Activated T-helper 1 cell treated with anti-CD3 and anti-CD28 coated beads, Interleukin-2, amount 50 U/mL, for 16 hours (primary cell): ENCODE results near the gene NOSTRIN.
"Not testable (repeated sequence)": the region's sequence is repeated elsewhere in the genome, so short reads cannot be mapped to it uniquely, and the experiment has no call there.

Experiments
- DNase-seq, 2 donors: peaks; one replicate each; pipeline ENCODE4 v3.0.0-alpha.2; 2020; ENCODE audit warnings: low read depth in 1 of 2, low spot score in 1 of 2

Gene NOSTRIN

DNA sequence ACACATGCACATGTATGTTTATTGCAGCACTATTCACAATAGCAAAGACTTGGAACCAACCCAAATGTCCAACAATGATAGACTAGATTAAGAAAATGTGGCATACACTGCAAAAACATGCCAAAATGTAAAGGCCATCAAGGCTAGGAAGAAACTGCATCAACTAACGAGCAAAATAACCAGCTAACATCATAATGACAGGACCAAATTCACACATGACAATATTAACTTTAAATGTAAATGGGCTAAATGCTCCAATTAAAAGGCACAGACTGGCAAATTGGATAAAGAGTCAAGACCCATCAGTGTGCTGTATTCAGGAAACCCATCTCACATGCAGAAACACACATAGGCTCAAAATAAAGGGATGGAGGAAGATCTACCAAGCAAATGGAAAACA is 64.7 kb downstream of the NOSTRIN start:
- not testable (repeated sequence) for DNase-seq

GRCh38 chr2:168870369-168870768 is 67.9 kb downstream of the NOSTRIN start:
- DNase-seq: not testable (repeated sequence)

GRCh38 chr2:168870824-168871223 is 68.4 kb downstream of the NOSTRIN start:
- not testable (repeated sequence) for DNase-seq

DNA sequence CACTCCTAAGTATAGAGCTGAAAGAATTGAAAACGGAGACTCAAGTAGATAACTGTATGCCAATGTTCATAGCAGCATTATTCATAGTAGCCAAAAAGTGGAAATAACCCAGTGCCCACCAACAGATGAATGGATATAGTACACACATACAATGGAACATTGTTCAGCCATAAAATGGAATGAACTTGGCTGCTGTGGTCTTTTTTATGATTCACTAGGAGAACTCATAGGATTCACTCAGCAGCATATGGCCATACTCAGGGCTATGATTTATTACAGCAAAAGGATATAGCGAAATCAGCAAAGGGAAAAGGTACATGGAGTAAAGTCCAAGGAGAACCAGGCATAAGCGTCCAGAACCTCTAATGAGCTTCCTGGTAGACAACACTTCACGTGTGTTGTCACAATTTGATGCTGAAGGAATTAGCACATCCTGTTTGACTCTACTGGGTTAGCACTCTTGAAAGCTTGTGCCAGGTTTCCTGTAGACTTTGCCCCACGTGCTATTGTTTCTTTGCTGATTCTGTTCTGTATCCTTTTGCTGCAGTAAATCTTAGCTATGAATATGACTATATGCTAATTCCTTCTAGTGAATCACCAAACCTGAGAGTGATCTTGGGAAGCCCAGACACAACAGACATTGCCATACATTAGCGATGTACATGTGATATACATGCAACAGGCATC is 72.1 kb downstream of the NOSTRIN start:
- DNase-seq: no peak

- DNase-seq: not testable (repeated sequence)
These were observed 79.7 kb downstream of the NOSTRIN start for GRCh38 chr2:168882163-168882562.

GRCh38 chr2:168884975-168885374 is 82.5 kb downstream of the NOSTRIN start:
- no peak for DNase-seq

DNA sequence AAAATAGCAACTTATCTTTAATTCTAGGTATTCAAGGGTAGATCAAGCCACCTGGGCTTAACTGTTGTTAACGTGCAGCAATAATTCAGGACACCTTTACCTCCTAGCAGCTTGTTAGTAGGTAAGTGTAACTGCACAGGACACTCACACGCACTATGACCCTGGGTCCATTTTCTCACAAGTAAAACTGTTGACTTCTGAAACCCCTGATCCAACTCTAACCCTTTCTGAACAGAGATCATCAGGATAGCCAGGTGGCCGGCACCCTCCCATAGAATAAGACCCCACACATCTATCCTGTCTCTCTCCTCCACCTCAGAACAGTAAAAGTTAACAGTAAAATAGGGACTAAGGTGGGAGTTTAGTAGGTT is 87.2 kb downstream of the NOSTRIN start:
- DNase-seq: no peak

DNA sequence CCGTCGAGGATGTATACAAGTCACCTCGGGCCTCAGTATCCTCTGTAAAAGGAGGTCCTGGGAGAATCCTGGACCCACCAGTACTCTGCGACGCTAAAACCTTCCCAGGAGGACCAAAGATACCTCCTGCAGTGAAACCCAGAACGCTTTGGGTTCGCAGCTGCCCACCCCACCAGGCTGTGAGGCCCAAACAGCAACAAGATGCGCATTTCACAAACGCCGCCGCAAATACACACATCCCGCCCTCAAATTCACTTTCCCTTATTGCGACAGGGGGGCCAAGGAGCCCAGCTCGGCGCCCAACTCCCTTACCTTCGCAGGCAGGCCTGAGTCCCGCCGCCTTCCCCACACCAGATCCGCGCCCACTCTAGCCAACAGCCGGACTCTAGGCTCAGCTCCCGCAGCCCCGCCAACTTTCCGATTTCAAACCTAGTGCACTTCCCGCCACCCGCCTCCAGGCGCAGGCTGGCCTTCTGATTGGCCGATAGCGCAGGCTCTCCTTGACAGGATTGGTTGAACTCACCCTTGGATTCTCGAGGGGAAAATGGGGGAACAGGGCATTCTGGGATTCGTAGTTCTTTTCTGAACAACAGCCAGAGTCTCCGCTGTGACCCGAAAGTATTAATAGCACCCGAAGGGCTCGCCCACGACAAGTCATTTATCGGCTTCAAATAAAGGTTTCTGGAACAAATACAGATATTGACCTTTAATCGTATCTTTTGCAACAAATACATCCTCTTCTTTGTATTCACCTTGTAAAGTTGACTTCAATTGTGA is 87.8 kb downstream of the NOSTRIN start, which contains the start of gene SPC25:
Gene SPC25, minus strand, starts transcription at position 425 of the 777 bp plus-strand sequence. CDS start 911 bp downstream, outside the sequence.
- DNase-seq: peak; percentile 66 to 68

GRCh38 chr2:168892327-168892726 is 89.9 kb downstream of the NOSTRIN start:
- DNase-seq: no peak

- DNase-seq: no peak
These were observed 91.7 kb downstream of the NOSTRIN start for GRCh38 chr2:168894101-168894500.

GRCh38 chr2:168894720-168895119 is 92.3 kb downstream of the NOSTRIN start:
- DNase-seq: no peak

DNA sequence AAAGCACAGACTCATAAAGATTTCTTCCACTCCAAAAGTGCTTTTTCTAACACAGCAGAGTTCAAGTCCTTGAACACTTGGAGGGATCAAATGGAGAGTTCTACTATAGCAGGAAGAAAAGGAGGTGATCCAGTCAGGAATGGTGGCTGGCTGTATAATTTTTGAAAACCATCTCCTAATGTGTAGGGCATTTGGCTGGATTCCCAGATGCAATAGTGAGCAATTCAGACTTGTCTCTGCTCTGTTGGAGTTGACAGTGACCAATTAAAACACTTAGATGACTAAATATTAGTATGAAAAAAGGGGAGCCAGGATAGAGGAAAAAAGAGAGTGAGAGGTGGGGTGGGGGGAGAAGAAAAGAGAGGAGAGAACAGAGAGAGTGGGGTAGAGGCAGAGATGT is 93.3 kb downstream of the NOSTRIN start:
- no peak for DNase-seq

DNA sequence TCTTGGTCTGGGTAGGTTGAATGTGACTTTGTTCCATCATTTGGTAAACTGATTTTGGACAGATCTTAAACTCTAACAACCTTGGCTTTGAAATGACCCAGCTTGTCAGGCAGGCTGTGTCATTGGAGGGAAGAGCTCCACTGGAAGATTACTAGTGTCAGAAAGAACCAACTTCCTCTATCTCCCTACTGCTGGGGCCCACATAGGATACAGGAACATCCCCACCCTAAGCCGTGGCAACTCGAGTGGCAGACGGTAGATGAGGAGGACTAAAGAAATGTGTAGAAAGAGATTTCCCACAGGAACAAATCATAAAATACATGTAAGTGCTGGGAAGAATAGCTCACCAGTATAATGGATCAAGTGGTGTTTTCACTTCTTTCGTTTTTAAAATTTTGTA is 94.3 kb downstream of the NOSTRIN start:
- no peak for DNase-seq

GRCh38 chr2:168897449-168897848 is 95.0 kb downstream of the NOSTRIN start:
- DNase-seq: no peak

GRCh38 chr2:168901003-168901402 is 98.6 kb downstream of the NOSTRIN start, which contains the start of gene G6PC2:
G6PC2 (plus strand) TSS chr2:168901291; CDS start chr2:168901332, 41 bp downstream.
- no peak for DNase-seq

DNA sequence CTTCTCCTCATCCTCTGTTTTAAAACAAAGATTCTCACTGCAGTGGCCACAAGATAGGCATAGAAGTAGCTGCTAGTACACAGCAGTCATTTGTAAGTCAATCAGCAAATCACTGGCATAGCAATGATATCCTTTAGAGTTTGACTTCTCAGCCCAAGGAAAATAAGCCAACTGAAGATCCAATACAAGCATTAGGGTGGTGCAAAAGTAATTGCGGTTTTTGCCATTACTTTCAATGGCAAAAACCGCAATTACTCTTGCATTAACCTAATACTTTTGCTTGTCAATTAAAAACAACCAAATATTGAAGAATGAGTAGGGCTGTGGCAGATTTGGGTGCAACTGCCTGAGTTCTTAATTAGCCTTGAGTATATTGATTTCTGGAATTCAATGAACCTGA is 101.5 kb downstream of the NOSTRIN start:
- no peak for DNase-seq

DNA sequence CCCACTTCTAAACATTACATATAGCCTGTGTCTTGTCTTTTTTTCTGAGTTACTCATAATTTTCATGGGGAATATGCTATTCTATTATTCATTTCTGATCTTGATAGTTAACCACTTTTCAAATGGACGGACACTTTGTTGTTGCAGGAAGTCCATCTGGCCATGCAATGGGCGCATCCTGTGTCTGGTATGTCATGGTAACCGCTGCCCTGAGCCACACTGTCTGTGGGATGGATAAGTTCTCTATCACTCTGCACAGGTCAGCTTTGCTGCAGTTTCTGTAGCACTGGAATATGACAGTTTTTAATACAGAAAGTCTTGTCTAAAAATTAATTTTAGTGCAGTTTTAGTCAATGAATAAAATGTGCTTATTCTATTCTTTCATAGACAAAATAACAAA is 101.9 kb downstream of the NOSTRIN start:
- no peak for DNase-seq

DNA sequence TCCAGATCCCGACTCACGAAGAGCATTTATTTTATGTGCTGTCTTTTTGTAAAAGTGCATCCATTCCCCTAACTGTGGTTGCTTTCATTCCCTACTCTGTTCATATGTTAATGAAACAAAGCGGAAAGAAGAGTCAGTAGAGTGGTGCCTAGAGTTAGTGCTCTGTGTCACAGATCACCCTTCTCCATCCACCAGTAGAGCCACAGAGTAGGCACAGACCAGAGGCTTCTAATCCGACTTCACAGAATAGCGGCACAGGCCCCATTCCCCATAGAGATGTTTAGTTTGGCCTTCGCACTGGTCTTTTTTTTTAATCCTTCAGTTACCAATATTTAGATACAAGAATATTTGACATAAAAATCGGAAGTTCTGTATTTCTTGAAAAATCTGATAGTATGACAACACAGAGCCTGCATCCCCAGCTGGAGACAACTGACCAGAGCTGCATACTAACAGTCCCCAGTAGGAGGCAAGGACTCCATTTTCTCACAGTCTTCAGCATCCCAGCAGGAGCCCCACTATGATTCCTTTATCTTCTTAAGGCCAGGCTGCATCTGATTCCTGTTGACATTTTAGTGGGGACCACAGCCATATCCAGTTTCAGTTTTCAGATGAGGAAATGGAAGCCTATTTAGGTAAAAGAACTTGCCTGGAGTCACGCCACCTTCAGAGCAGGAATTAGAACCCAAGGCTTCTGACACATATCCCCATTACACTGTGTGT is 105.7 kb downstream of the NOSTRIN start:
- DNase-seq: no peak

- no peak for DNase-seq
These were observed 107.9 kb downstream of the NOSTRIN start for GRCh38 chr2:168910330-168910729.

DNA sequence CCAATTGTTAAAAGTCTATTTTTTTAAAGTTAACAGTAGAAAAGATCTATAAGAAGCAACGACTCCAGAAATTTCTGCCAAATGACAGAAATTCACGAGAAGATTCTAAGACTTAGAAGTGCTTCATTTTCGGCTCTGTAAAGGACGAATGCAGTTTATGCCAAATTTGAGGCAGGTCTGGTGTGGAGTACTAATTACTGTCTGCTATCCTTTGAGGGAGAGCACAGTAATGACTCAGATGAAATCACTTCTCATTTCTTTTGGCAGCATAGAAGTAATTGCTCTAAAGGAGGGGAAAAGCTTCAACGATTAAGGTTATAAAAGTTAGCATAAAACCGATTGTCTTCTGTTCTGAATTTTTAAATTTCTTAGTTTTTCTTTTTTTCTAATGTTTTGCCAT is 110.0 kb downstream of the NOSTRIN start:
- DNase-seq: no peak

DNA sequence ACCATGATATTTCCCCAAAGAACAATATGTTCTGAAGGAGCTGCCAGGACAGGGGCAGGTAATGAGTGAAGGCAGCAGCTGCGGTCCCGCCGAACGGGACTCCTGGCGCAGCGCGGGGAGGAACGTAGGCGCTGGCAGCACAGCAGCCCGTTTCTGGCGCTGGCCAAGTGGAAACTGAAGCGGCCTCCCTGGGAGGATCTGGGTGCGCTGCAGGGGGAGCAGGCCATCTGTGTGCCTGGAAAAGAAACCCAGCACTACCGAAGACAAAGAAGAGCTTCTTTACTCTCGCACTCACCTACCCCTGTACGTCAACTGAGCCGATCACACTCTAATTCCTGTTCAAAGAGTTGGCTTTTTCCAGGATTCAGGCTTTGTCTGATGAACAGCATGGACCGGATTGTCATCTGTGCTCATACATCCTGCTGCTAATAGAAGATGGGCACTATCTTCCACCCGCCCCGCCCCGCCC is 110.5 kb downstream of the NOSTRIN start:
- DNase-seq: no peak

DNA sequence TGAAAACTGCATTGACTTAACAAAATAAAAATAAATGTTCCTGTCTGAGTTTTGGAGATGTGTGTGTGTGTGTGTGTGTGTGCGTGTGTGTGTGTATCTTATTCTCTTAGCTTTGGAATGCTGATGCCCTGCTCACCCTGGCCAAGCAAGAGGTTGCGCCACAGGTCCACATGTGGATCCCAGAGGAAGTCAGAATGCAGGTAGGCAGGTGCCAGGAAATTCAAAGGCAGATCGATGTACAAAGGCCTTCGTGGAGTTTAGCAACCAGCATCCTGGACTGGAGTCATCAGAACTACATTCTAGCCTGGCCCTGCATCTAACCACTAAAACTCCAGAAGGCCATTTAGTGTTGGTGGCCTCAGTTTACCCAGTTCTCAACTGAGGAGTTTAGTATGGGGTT is 111.1 kb downstream of the NOSTRIN start:
- DNase-seq: no peak
